ENCODE results near the gene FOXD4L3.
"Not testable (repeated sequence)": the region's sequence is repeated elsewhere in the genome, so short reads cannot be mapped to it uniquely, and the experiment has no call there.

FOXD4L3 gene

DNA sequence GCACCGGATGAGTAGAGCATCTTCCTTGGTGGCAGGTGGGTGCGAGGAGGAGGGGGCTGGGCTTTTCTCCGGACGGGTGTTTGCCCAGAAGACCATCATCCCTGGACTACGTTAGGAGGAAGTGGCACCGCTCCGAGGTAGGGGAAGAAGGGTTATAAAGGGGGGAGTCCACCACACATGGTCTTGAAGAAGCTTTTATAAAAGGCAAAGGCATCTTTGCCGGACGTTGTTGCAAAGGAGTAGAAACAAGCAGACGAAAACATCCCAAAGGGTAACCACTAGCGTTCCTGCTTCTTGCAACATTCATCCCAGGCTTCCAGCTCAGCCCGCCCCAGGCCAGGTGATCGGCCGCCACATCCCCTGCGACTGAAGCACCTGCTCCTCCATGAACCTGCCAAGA is at the start of gene FOXD4L3:
Gene FOXD4L3, plus strand, starts transcription at position 301 of the 400 bp plus-strand sequence. Its CDS starts 85 bp downstream, at position 386.
- H3K36me3 ChIP-seq (ENCODE audit: insufficient read depth, insufficient read length, low read length); H3K4me3 ChIP-seq (ENCODE audit: insufficient read length, low read depth); H3K9me3 ChIP-seq (ENCODE audit: insufficient read depth, low read length); DNase-seq (ENCODE audit: low read depth, low spot score); H3K9ac ChIP-seq (ENCODE audit: insufficient read length, low read depth); H3K4me1 ChIP-seq (ENCODE audit: insufficient read depth, insufficient read length); H3K27me3 ChIP-seq (ENCODE audit: insufficient read depth, insufficient read length): not testable (repeated sequence)

DNA sequence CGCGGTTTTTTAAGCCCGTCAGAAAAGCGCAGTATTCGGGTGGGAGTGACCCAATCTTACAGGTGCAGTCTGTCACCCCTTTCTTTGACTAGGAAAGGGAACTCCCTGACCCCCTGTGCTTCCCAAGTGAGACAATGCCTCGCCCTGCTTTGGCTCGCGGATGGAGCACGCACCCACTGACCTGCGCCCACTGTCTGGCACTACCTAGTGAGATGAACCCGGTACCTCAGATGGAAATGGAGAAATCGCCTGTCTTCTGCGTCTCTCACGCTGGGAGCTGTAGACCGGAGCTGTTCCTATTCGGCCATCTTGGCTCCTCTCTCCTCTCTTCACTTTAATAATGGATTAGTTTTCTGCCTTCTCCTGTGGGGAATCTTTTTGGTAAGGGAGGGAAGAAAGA is 21.6 kb upstream of the FOXD4L3 start:
- H3K9ac ChIP-seq (ENCODE audit: insufficient read length, low read depth); H3K36me3 ChIP-seq (ENCODE audit: insufficient read depth, insufficient read length, low read length); H3K9me3 ChIP-seq (ENCODE audit: insufficient read depth, low read length); DNase-seq (ENCODE audit: low read depth, low spot score); H3K4me1 ChIP-seq (ENCODE audit: insufficient read depth, insufficient read length); H3K27me3 ChIP-seq (ENCODE audit: insufficient read depth, insufficient read length); H3K4me3 ChIP-seq (ENCODE audit: insufficient read length, low read depth): not testable (repeated sequence)

DNA sequence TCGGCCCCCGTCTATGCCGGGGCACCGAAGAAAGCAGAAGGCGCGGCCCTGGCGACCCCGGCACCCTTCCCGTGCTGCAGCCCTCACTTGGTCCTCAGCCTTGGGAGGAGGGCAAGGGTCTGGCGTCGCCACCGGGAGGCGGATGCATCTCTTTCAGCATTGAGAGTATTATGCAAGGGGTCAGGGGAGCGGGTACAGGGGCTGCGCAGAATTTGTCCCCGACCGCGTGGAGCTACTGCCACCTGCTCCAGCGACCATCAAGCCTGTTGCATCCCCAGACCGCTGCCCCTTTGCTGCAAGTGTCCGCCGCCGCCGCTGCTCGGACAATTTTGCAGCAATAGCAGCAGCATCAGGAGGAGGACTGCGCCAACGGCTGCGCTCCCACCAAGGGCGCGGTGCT is 1.1 kb downstream of the FOXD4L3 start:
- not testable (repeated sequence) for H3K9ac ChIP-seq (ENCODE audit: insufficient read length, low read depth); H3K36me3 ChIP-seq (ENCODE audit: insufficient read depth, insufficient read length, low read length); H3K4me3 ChIP-seq (ENCODE audit: insufficient read length, low read depth); H3K27me3 ChIP-seq (ENCODE audit: insufficient read depth, insufficient read length); H3K9me3 ChIP-seq (ENCODE audit: insufficient read depth, low read length); DNase-seq (ENCODE audit: low read depth, low spot score); H3K4me1 ChIP-seq (ENCODE audit: insufficient read depth, insufficient read length)

DNA sequence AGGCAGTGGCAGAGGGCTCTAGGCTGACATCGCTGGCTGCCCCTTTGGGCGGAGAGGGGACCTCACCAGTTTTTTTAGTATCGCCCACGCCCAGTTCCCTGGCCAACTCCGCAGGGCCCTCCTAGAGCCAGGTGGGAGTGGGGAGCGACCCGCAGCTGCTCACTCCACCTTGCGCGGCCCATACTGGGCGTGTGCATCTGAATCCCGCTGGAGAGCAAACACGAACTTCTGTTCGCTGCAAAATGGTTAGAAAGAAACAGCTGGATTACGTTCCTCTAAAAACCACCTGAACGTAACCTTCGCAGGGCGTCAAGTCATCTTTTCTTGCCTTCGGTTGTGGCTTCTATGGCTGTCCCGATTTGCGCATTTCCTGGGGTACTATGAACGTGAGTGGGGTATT is 1.5 kb downstream of the FOXD4L3 start:
- H3K36me3 ChIP-seq (ENCODE audit: insufficient read depth, insufficient read length, low read length); DNase-seq (ENCODE audit: low read depth, low spot score); H3K4me3 ChIP-seq (ENCODE audit: insufficient read length, low read depth); H3K9me3 ChIP-seq (ENCODE audit: insufficient read depth, low read length); H3K27me3 ChIP-seq (ENCODE audit: insufficient read depth, insufficient read length); H3K9ac ChIP-seq (ENCODE audit: insufficient read length, low read depth); H3K4me1 ChIP-seq (ENCODE audit: insufficient read depth, insufficient read length): not testable (repeated sequence)

DNA sequence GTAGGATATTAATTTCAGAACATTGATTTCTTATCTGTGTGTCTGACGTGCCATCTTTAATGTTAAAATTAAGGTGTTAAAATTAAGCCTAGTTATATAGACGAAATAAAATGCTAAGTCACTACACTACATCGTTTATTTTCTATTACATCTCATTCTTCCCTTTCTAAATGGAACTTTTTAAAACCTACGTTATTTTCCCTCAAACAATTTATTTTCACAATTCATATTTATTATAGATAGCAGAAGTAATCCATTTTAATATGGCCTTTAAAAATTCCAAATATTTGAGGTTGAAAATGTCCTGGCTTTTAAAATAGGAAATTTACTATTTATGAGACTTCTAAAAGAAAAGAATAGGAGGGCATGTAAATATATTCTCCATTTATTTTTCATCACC is 2.1 kb downstream of the FOXD4L3 start:
- H3K9me3 ChIP-seq (ENCODE audit: insufficient read depth, low read length); DNase-seq (ENCODE audit: low read depth, low spot score); H3K27me3 ChIP-seq (ENCODE audit: insufficient read depth, insufficient read length); H3K9ac ChIP-seq (ENCODE audit: insufficient read length, low read depth); H3K36me3 ChIP-seq (ENCODE audit: insufficient read depth, insufficient read length, low read length); H3K4me3 ChIP-seq (ENCODE audit: insufficient read length, low read depth); H3K4me1 ChIP-seq (ENCODE audit: insufficient read depth, insufficient read length): not testable (repeated sequence)

DNA sequence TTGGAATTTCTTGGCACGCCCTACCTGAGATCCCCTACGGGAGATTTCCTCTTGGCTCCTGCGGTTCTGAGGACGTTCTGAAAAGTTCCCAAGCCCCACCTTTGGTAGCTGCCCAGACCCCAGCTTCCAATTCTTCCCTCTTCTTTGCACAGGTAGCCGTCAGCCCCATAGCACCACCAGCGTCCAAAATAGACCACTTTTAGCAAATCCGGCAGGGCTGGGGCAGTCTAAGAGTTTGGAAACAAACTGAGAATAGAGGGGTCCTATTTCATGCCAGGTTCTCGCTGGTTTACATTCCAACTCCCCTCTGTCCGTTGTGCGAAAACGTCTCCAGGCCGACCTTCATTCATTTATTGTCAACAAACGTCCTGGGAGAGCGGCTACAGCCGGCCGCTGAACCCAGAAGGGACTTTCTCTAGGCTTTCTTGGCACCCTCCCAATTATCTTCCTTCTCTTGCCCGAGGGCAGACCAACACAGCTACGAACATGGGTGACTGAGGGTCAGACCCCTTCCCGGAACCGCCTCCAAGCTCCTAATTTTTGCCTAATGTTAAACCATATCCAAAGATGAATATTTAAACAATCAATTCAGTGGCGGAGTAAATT is 3.1 kb downstream of the FOXD4L3 start:
- not testable (repeated sequence) for H3K4me1 ChIP-seq (ENCODE audit: insufficient read depth, insufficient read length); DNase-seq (ENCODE audit: low read depth, low spot score); H3K9ac ChIP-seq (ENCODE audit: insufficient read length, low read depth); H3K27me3 ChIP-seq (ENCODE audit: insufficient read depth, insufficient read length); H3K9me3 ChIP-seq (ENCODE audit: insufficient read depth, low read length); H3K4me3 ChIP-seq (ENCODE audit: insufficient read length, low read depth); H3K36me3 ChIP-seq (ENCODE audit: insufficient read depth, insufficient read length, low read length)

DNA sequence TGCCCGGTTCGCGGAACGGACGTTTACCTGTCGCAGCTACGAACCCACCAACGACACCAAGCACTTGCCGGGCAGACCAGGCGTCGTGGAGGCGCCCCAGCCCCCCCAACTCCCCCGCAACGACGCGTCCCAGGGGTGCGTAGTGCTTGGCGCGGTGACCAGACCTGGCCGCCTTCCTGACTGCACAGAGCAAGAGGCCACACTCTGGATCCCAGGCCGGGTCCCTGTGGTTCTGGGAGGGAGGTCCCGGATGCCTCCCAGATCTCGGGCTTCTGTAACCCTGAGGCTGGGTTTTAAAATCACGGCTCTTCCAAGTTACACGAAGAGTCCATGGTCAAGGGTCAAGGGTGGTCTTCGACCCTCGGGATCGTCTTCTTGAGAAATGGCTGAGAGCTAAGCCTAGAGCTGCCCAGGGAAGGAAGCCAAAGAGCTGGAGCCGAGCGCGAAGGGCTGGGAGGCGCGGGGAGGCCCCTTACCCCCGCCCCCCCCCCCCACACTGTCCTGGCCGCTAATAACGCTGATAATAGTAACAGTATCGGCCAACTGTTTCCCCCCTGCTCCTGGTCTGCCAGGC is 3.8 kb downstream of the FOXD4L3 start:
- H3K9ac ChIP-seq (ENCODE audit: insufficient read length, low read depth); H3K4me1 ChIP-seq (ENCODE audit: insufficient read depth, insufficient read length); H3K9me3 ChIP-seq (ENCODE audit: insufficient read depth, low read length); H3K27me3 ChIP-seq (ENCODE audit: insufficient read depth, insufficient read length); H3K4me3 ChIP-seq (ENCODE audit: insufficient read length, low read depth); DNase-seq (ENCODE audit: low read depth, low spot score); H3K36me3 ChIP-seq (ENCODE audit: insufficient read depth, insufficient read length, low read length): not testable (repeated sequence)

DNA sequence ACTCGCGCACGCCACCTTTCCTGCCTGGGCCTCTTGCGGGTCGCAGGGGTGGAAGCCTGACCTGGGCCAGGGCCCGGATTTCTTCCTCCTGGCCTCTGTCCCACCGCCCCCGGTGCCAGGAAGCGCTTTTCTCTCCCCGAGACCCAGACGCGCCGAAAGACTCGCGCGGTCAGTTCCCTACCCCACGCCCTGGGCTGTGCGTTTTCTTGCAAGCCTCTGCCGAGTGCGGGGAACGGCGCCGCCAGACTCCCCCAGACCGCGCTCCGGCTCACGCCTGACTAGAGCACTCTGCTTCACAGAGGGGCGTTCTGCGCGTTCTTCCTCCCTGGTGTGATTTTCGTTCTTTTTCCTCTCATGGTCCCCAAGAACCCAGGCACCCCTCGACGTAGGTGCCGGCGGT is 4.5 kb downstream of the FOXD4L3 start:
- H3K9me3 ChIP-seq (ENCODE audit: insufficient read depth, low read length); H3K4me1 ChIP-seq (ENCODE audit: insufficient read depth, insufficient read length); H3K27me3 ChIP-seq (ENCODE audit: insufficient read depth, insufficient read length); DNase-seq (ENCODE audit: low read depth, low spot score); H3K4me3 ChIP-seq (ENCODE audit: insufficient read length, low read depth); H3K36me3 ChIP-seq (ENCODE audit: insufficient read depth, insufficient read length, low read length); H3K9ac ChIP-seq (ENCODE audit: insufficient read length, low read depth): not testable (repeated sequence)

DNA sequence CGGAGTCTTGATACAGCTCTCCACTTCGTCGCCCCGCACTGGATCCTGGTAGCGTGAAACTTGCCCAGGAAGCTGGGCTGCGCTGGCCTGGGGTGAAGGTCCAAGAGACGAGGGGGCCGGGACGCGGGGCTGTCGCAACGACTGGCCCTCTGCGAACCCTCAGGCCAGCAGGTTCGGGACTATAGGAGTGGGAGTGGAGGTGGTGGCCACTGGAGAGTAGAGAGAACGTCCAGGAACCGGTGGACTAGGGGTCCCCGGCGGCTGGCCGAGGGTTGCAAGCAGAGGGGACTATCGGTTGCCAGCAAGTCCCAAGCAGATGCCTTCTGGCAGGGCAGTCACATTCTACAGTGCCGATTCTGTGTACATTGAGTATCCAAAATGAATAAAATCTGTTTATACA is 5.0 kb downstream of the FOXD4L3 start:
- not testable (repeated sequence) for H3K36me3 ChIP-seq (ENCODE audit: insufficient read depth, insufficient read length, low read length); H3K9me3 ChIP-seq (ENCODE audit: insufficient read depth, low read length); H3K27me3 ChIP-seq (ENCODE audit: insufficient read depth, insufficient read length); DNase-seq (ENCODE audit: low read depth, low spot score); H3K4me1 ChIP-seq (ENCODE audit: insufficient read depth, insufficient read length); H3K9ac ChIP-seq (ENCODE audit: insufficient read length, low read depth); H3K4me3 ChIP-seq (ENCODE audit: insufficient read length, low read depth)

DNA sequence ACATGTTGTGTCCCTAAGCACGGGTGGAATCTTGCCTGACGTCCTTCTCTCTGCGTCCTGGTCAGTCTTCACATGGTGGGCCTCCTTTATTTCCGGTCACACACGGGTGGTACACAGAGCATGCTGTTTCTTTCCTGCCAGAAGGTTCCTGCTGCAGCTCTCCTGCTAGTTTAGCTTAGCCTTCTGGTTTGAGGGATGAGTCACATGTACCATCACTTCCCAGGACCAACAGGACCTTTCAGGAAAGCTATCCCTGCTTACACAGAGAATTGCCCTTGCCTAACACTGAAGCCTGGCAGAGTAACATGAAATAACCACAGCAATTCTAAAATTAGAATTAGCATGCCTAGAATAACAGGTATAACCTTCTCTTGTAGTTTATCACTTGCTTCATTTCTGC is 8.5 kb downstream of the FOXD4L3 start:
- DNase-seq (ENCODE audit: low read depth, low spot score); H3K4me3 ChIP-seq (ENCODE audit: insufficient read length, low read depth); H3K9me3 ChIP-seq (ENCODE audit: insufficient read depth, low read length); H3K4me1 ChIP-seq (ENCODE audit: insufficient read depth, insufficient read length); H3K36me3 ChIP-seq (ENCODE audit: insufficient read depth, insufficient read length, low read length); H3K9ac ChIP-seq (ENCODE audit: insufficient read length, low read depth): not testable (repeated sequence)
- H3K27me3 ChIP-seq (ENCODE audit: insufficient read depth, insufficient read length) = peaks cover 14% of the 10 kb centered on the region

DNA sequence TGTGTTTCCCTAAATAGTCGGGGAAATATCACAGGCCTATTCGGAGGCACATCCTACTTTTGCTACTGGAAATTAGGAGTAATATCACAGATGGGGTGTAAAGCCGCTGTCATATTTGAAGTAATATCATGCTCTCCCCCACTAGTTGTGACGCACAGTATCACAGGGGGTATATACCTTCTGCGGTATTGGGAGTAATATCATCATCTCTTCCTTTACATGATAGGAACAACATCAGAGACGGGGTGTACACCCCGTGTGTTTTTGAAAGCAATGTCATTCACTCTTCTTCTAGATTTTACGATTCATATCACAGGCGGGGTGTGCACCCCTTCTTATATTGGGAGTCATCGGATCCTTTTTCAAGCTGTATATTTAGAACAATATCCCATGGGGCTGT is 15.5 kb downstream of the FOXD4L3 start:
- peaks cover 24% of the 10 kb centered on the region for H3K27me3 ChIP-seq (ENCODE audit: insufficient read depth, insufficient read length)
- not testable (repeated sequence) for DNase-seq (ENCODE audit: low read depth, low spot score); H3K4me1 ChIP-seq (ENCODE audit: insufficient read depth, insufficient read length); H3K9me3 ChIP-seq (ENCODE audit: insufficient read depth, low read length); H3K4me3 ChIP-seq (ENCODE audit: insufficient read length, low read depth); H3K9ac ChIP-seq (ENCODE audit: insufficient read length, low read depth); H3K36me3 ChIP-seq (ENCODE audit: insufficient read depth, insufficient read length, low read length)

DNA sequence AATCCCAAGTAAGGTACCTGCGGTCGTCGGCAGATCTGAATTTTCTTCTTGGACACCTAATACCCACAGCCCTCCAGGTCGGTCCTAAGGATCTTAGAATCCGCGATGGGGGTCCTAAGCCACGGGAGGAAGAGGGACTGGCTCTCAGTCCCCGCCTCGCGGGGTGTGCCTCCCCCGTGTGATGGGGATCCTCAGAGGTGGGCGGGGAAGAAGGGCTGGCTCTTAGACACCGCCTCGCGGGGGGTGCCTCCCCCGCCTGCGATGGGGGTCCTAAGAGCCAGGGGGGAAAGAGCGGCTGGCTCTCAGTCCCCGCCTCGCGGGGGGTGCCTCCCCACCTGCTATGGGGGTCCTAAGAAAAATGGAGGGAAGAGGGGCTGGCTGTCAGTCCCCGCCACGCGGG is 21.1 kb downstream of the FOXD4L3 start:
- DNase-seq (ENCODE audit: low read depth, low spot score); H3K4me1 ChIP-seq (ENCODE audit: insufficient read depth, insufficient read length); H3K9ac ChIP-seq (ENCODE audit: insufficient read length, low read depth); H3K36me3 ChIP-seq (ENCODE audit: insufficient read depth, insufficient read length, low read length); H3K9me3 ChIP-seq (ENCODE audit: insufficient read depth, low read length); H3K27me3 ChIP-seq (ENCODE audit: insufficient read depth, insufficient read length); H3K4me3 ChIP-seq (ENCODE audit: insufficient read length, low read depth): not testable (repeated sequence)

Data from NT2/D1 (cell line).